ENCODE results near the gene MAPK8. TPM values are rescaled to one million over a fixed set of nuclear protein-coding genes. Genes with fewer than 3 reads are reported as not detected.

MAPK8 gene
- total RNA-seq: 35.1 and 39.3 TPM in 2 replicates

GRCh38 chr10:48306265-48306869, at the start of gene MAPK8:
TSS of gene MAPK8 (plus strand) at chr10:48306677. CDS start at chr10:48401661, 94,984 bp downstream.

DNA sequence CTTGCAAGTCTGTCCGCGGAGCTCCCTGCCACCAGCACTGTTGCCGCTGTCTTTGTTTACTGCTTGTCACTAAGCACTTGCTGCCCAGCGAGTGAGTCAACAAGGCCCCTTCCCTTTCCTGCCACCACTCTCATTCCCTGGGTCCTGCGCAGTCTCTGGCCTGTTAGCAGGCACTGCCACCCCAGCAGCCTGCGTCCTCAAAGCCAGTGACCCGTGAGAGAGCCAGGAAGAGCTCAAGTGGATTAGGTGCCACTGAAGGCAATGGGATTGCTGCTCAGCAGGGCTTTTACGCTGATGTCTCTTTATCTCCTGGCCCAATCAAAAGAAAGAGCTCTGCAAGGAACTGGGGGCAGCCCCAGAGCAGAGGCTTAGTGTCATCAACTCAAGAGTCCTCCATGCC, 31.8 kb upstream of the MAPK8 start, which contains the start of gene FRMPD2:
Gene FRMPD2, minus strand, starts transcription at position 61 of the 400 bp plus-strand sequence. CDS start 129 bp downstream, outside the sequence.

Other genes starting within 250 kb of the MAPK8 start
- gene FRMPD2, start 32.0 kb upstream of the MAPK8 start, total RNA-seq: 0.20 TPM in 1 of 2 replicates, not detected in the other